ENCODE data around the gene OR11L1.

The OR11L1 gene

GRCh38 chr1:247848346-247848745 lies 6.7 kb upstream of the OR11L1 start:
- H3K27me3 ChIP-seq (ENCODE audit: low read depth, low read length) = no peaks in the 10 kb centered on the region

DNA sequence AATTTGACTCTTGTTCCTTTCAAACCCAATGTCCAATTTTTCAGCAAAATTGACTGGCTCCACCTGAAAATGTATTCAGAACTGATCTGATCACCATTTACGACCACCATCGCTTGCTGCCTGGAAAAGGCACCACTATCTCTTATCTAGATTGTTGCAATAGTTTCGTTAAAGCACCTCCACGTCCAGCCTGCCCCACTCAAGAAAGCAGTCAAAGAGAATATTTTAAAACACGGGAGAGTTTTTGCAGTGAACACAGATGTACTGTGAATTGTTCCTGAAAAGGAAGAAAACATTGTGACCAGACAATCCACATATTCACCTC lies 4.0 kb upstream of the OR11L1 start:
- H3K9me3 ChIP-seq (ENCODE audit: control insufficient read depth in 1 of 2, low read length in 2 of 2) = no peaks in the 10 kb centered on the region
- no peak overlapping the region for H3K27ac ChIP-seq (ENCODE audit: low read length)
- H3K36me3 ChIP-seq (ENCODE audit: control insufficient read depth in 1 of 2, insufficient read depth in 2 of 2, low read length in 2 of 2) = no peaks in the 10 kb centered on the region
- no peaks in the 10 kb centered on the region for H3K27me3 ChIP-seq (ENCODE audit: low read depth, low read length)
- H3K4me3 ChIP-seq (ENCODE audit: low read depth in 1 of 2, low read length in 2 of 2) = no peak overlapping the region
- no peaks in the 10 kb centered on the region for H3K4me1 ChIP-seq (ENCODE audit: control insufficient read depth in 1 of 2, insufficient read depth in 2 of 2, low read length in 2 of 2)

More at GRCh38 chr1:247848346-247848745, 6.7 kb upstream of the OR11L1 start:
- H3K36me3 ChIP-seq (ENCODE audit: control insufficient read depth in 1 of 2, insufficient read depth in 2 of 2, low read length in 2 of 2) = no peaks in the 10 kb centered on the region
- no peak overlapping the region for H3K27ac ChIP-seq (ENCODE audit: low read length)
- H3K9me3 ChIP-seq (ENCODE audit: control insufficient read depth in 1 of 2, low read length in 2 of 2) = no peaks in the 10 kb centered on the region
- H3K4me1 ChIP-seq (ENCODE audit: control insufficient read depth in 1 of 2, insufficient read depth in 2 of 2, low read length in 2 of 2) = no peaks in the 10 kb centered on the region
- H3K4me3 ChIP-seq (ENCODE audit: low read depth in 1 of 2, low read length in 2 of 2) = no peak overlapping the region

GRCh38 chr1:247845011-247845692 lies 3.5 kb upstream of the OR11L1 start:
- no peaks in the 10 kb centered on the region for H3K9me3 ChIP-seq (ENCODE audit: control insufficient read depth in 1 of 2, low read length in 2 of 2)
- no peaks in the 10 kb centered on the region for H3K4me1 ChIP-seq (ENCODE audit: control insufficient read depth in 1 of 2, insufficient read depth in 2 of 2, low read length in 2 of 2)
- H3K36me3 ChIP-seq (ENCODE audit: control insufficient read depth in 1 of 2, insufficient read depth in 2 of 2, low read length in 2 of 2) = no peaks in the 10 kb centered on the region
- H3K27me3 ChIP-seq (ENCODE audit: low read depth, low read length) = no peaks in the 10 kb centered on the region
- no peak overlapping the region for H3K4me3 ChIP-seq (ENCODE audit: low read depth in 1 of 2, low read length in 2 of 2)
- no peak overlapping the region for H3K27ac ChIP-seq (ENCODE audit: low read length)

- no peaks in the 10 kb centered on the region for H3K4me1 ChIP-seq (ENCODE audit: control insufficient read depth in 1 of 2, insufficient read depth in 2 of 2, low read length in 2 of 2)
- no peaks in the 10 kb centered on the region for H3K9me3 ChIP-seq (ENCODE audit: control insufficient read depth in 1 of 2, low read length in 2 of 2)
- H3K4me3 ChIP-seq (ENCODE audit: low read depth in 1 of 2, low read length in 2 of 2) = no peak overlapping the region
- no peak overlapping the region for H3K27ac ChIP-seq (ENCODE audit: low read length)
- no peaks in the 10 kb centered on the region for H3K27me3 ChIP-seq (ENCODE audit: low read depth, low read length)
- no peaks in the 10 kb centered on the region for H3K36me3 ChIP-seq (ENCODE audit: control insufficient read depth in 1 of 2, insufficient read depth in 2 of 2, low read length in 2 of 2)
Measured at GRCh38 chr1:247843411-247843810, 1.7 kb upstream of the OR11L1 start.

- H3K27ac ChIP-seq (ENCODE audit: low read length) = no peak overlapping the region
- H3K9me3 ChIP-seq (ENCODE audit: control insufficient read depth in 1 of 2, low read length in 2 of 2) = no peaks in the 10 kb centered on the region
- H3K4me3 ChIP-seq (ENCODE audit: low read depth in 1 of 2, low read length in 2 of 2) = no peak overlapping the region
- H3K36me3 ChIP-seq (ENCODE audit: control insufficient read depth in 1 of 2, insufficient read depth in 2 of 2, low read length in 2 of 2) = no peaks in the 10 kb centered on the region
- no peaks in the 10 kb centered on the region for H3K27me3 ChIP-seq (ENCODE audit: low read depth, low read length)
- no peaks in the 10 kb centered on the region for H3K4me1 ChIP-seq (ENCODE audit: control insufficient read depth in 1 of 2, insufficient read depth in 2 of 2, low read length in 2 of 2)
Measured at GRCh38 chr1:247840818-247841217, 878 bp downstream of the OR11L1 start.

GRCh38 chr1:247833601-247834000 lies 8.1 kb downstream of the OR11L1 start:
- no peak overlapping the region for H3K27ac ChIP-seq (ENCODE audit: low read length)
- no peaks in the 10 kb centered on the region for H3K27me3 ChIP-seq (ENCODE audit: low read depth, low read length)
- no peaks in the 10 kb centered on the region for H3K9me3 ChIP-seq (ENCODE audit: control insufficient read depth in 1 of 2, low read length in 2 of 2)
- no peak overlapping the region for H3K4me3 ChIP-seq (ENCODE audit: low read depth in 1 of 2, low read length in 2 of 2)
- H3K4me1 ChIP-seq (ENCODE audit: control insufficient read depth in 1 of 2, insufficient read depth in 2 of 2, low read length in 2 of 2) = no peaks in the 10 kb centered on the region
- H3K36me3 ChIP-seq (ENCODE audit: control insufficient read depth in 1 of 2, insufficient read depth in 2 of 2, low read length in 2 of 2) = no peaks in the 10 kb centered on the region

DNA sequence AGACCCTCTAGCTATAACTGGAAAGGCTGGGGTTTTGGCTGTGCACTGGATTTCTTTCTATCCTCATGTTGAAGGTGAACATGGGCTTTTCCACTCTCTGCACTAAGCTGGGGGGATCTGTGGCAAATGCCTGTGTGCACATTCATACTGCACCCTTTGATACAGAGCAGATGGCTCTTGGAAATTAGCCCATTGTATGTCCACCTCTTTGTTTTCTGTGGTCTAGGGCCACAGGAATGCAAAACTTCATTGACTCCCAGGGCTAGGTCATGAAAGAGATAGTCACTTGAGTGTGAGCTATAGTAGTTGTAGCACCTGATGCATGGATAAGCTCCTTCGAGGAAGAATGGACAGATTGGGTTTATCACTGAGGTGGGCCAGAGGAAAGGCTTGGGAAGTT lies 12.0 kb downstream of the OR11L1 start:
- Histone ChIP-seq H3K9me3 (ENCODE audit: control insufficient read depth in 1 of 2, low read length in 2 of 2) (no peaks in the 10 kb centered on the region), H3K27ac (ENCODE audit: low read length) (no peak overlapping the region), H3K27me3 (ENCODE audit: low read depth, low read length) (no peaks in the 10 kb centered on the region), H3K4me3 (ENCODE audit: low read depth in 1 of 2, low read length in 2 of 2) (no peak overlapping the region), H3K4me1 (ENCODE audit: control insufficient read depth in 1 of 2, insufficient read depth in 2 of 2, low read length in 2 of 2) (no peaks in the 10 kb centered on the region), H3K36me3 (ENCODE audit: control insufficient read depth in 1 of 2, insufficient read depth in 2 of 2, low read length in 2 of 2) (no peaks in the 10 kb centered on the region)

- Histone ChIP-seq H3K4me1 (ENCODE audit: control insufficient read depth in 1 of 2, insufficient read depth in 2 of 2, low read length in 2 of 2) (no peaks in the 10 kb centered on the region), H3K36me3 (ENCODE audit: control insufficient read depth in 1 of 2, insufficient read depth in 2 of 2, low read length in 2 of 2) (no peaks in the 10 kb centered on the region), H3K4me3 (ENCODE audit: low read depth in 1 of 2, low read length in 2 of 2) (no peak overlapping the region), H3K27ac (ENCODE audit: low read length) (no peak overlapping the region), H3K9me3 (ENCODE audit: control insufficient read depth in 1 of 2, low read length in 2 of 2) (no peaks in the 10 kb centered on the region), H3K27me3 (ENCODE audit: low read depth, low read length) (no peaks in the 10 kb centered on the region)
Measured at GRCh38 chr1:247825362-247825761, 16.3 kb downstream of the OR11L1 start.

DNA sequence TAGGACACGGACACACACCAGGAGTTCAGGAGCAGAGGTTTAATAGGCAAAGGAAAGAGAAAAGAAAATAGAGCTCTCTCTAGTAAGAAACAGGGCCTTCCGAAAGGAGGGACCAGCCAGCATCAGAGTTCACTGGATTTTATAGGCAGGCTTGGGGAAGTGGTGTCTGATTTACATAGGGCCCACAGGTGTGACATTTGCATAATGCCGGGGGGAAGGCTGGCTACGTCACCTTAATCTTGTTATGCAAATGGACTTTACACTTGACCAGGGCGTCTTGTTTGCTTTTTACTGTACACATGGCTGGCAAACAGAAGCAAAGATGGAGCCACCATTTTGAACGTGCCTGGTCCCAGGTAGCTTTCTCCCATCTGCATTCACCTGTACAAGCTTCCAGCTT lies 17.7 kb downstream of the OR11L1 start, which contains the start of gene OR14A16:
Gene OR14A16 (minus strand): TSS at position 97 of the 400 bp plus-strand sequence. CDS start 8,390 bp downstream, outside the sequence.
- no peaks in the 10 kb centered on the region for H3K36me3 ChIP-seq (ENCODE audit: control insufficient read depth in 1 of 2, insufficient read depth in 2 of 2, low read length in 2 of 2)
- no peak within 1 kb of the TSS for H3K27ac ChIP-seq (ENCODE audit: low read length)

DNA sequence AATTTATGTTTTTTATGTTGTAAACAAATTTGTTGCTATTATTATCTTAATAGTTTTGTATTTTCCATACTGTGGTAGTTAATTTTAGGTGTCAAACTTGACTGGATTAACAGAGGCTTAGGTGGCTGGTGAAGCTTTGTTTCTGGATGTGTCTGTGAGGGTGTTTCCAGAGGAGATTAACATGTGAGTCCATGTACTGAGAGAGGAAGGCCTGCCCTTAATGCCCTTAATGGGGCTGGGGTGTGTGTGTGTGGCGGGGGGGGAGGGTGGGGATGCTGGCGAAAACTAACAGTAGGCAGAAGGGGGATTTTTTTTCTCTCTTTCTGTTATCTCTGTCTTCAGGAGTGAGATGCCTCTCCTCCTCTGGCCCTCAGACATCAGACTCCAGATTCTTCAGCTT lies 19.6 kb downstream of the OR11L1 start:
- Histone ChIP-seq H3K27me3 (ENCODE audit: low read depth, low read length) (no peaks in the 10 kb centered on the region), H3K27ac (ENCODE audit: low read length) (no peak overlapping the region), H3K4me1 (ENCODE audit: control insufficient read depth in 1 of 2, insufficient read depth in 2 of 2, low read length in 2 of 2) (no peaks in the 10 kb centered on the region), H3K4me3 (ENCODE audit: low read depth in 1 of 2, low read length in 2 of 2) (no peak overlapping the region), H3K36me3 (ENCODE audit: control insufficient read depth in 1 of 2, insufficient read depth in 2 of 2, low read length in 2 of 2) (no peaks in the 10 kb centered on the region), H3K9me3 (ENCODE audit: control insufficient read depth in 1 of 2, low read length in 2 of 2) (no peaks in the 10 kb centered on the region)

More for the DNA sequence above, 17.7 kb downstream of the OR11L1 start, which contains the start of gene OR14A16:
- Histone ChIP-seq H3K4me1 (ENCODE audit: control insufficient read depth in 1 of 2, insufficient read depth in 2 of 2, low read length in 2 of 2) (no peaks in the 10 kb centered on the region), H3K4me3 (ENCODE audit: low read depth in 1 of 2, low read length in 2 of 2) (no peak within 1 kb of the TSS), H3K27me3 (ENCODE audit: low read depth, low read length) (no peaks in the 10 kb centered on the region), H3K9me3 (ENCODE audit: control insufficient read depth in 1 of 2, low read length in 2 of 2) (no peaks in the 10 kb centered on the region)

GRCh38 chr1:247812637-247813036 lies 29.1 kb downstream of the OR11L1 start:
- Histone ChIP-seq H3K4me3 (ENCODE audit: low read depth in 1 of 2, low read length in 2 of 2) (no peak overlapping the region), H3K36me3 (ENCODE audit: control insufficient read depth in 1 of 2, insufficient read depth in 2 of 2, low read length in 2 of 2) (no peaks in the 10 kb centered on the region), H3K27ac (ENCODE audit: low read length) (no peak overlapping the region), H3K27me3 (ENCODE audit: low read depth, low read length) (no peaks in the 10 kb centered on the region), H3K4me1 (ENCODE audit: control insufficient read depth in 1 of 2, insufficient read depth in 2 of 2, low read length in 2 of 2) (no peaks in the 10 kb centered on the region), H3K9me3 (ENCODE audit: control insufficient read depth in 1 of 2, low read length in 2 of 2) (peaks cover 0 to 3% of the 10 kb centered on the region in 2 donors)

- no peak overlapping the region for H3K27ac ChIP-seq (ENCODE audit: low read length)
- no peaks in the 10 kb centered on the region for H3K4me1 ChIP-seq (ENCODE audit: control insufficient read depth in 1 of 2, insufficient read depth in 2 of 2, low read length in 2 of 2)
- no peaks in the 10 kb centered on the region for H3K9me3 ChIP-seq (ENCODE audit: control insufficient read depth in 1 of 2, low read length in 2 of 2)
Measured at GRCh38 chr1:247797518-247797917, 44.2 kb downstream of the OR11L1 start.

More at GRCh38 chr1:247797518-247797917, 44.2 kb downstream of the OR11L1 start:
- H3K27me3 ChIP-seq (ENCODE audit: low read depth, low read length) = no peaks in the 10 kb centered on the region
- no peak overlapping the region for H3K4me3 ChIP-seq (ENCODE audit: low read depth in 1 of 2, low read length in 2 of 2)
- H3K36me3 ChIP-seq (ENCODE audit: control insufficient read depth in 1 of 2, insufficient read depth in 2 of 2, low read length in 2 of 2) = no peaks in the 10 kb centered on the region

Measured in muscle layer of duodenum (tissue), 2 donors.